ENCODE results near the gene TNIK. TPM values are rescaled to one million over a fixed set of nuclear protein-coding genes. Genes with fewer than 3 reads are reported as not detected.

Gene TNIK
- total and polyA plus RNA-seq, 2 experiments from 2014 or later = 7.4 to 13.8 TPM

DNA sequence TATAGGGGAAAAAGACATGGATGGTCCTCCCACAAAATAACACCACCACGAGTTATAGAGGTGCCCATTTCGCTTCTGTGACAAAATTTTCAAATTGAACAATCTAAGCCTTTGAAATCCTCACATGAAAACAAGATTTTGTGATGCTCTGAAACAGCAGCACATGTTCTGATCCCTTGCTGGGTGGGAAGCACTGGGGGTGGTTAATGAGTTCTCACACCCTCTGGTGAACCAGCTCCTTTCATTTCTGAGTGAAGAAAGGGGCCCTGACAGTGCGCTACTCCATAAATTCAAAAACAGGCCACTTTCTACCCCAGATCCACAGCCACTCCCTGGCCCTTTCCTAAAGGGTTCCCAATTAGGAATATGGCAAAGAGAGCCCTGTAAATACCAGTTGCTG lies 129.3 kb downstream of the TNIK start:
- no peaks in the 10 kb centered on the region for H4K20me1 ChIP-seq (ENCODE audit: insufficient read depth, poor library complexity, severe bottlenecking)
- no peaks in the 10 kb centered on the region for H3K4me1 ChIP-seq (ENCODE audit: insufficient read depth)
- 99% methylated on average over 3 of the region's 3 CpGs for WGBS (ENCODE audit: low lambda C conversion rate, missing lambda C conversion rate)
- no peaks in the 10 kb centered on the region for H3K9me2 ChIP-seq (replicated peaks; ENCODE audit: insufficient read depth)
- no peaks in the 10 kb centered on the region for H3K79me2 ChIP-seq
- DNase-seq (ENCODE audit: low spot score) = no peak
- H3K9me3 ChIP-seq (ENCODE audit: low read depth) = no peaks in the 10 kb centered on the region
- H2AFZ ChIP-seq = no peak overlapping the region
- no peak overlapping the region for H3K4me3 ChIP-seq
- no peak overlapping the region for H3K4me2 ChIP-seq
- H3K36me3 ChIP-seq (replicated peaks; ENCODE audit: insufficient read depth, low read depth) = no peaks in the 10 kb centered on the region
- TF ChIP-seq CTCF (IDR thresholded peaks at IDR 0.05; ENCODE audit: poor library complexity) (no peak), EZH2phosphoT487 (IDR thresholded peaks at IDR 0.05; ENCODE audit: low read depth, severe bottlenecking, unreplicated experiment) (no peak), EZH2 (IDR thresholded peaks at IDR 0.05; ENCODE audit: borderline replicate concordance) (no peak)
- H3K27ac ChIP-seq = no peak overlapping the region
- no peaks in the 10 kb centered on the region for H3K27me3 ChIP-seq

DNA sequence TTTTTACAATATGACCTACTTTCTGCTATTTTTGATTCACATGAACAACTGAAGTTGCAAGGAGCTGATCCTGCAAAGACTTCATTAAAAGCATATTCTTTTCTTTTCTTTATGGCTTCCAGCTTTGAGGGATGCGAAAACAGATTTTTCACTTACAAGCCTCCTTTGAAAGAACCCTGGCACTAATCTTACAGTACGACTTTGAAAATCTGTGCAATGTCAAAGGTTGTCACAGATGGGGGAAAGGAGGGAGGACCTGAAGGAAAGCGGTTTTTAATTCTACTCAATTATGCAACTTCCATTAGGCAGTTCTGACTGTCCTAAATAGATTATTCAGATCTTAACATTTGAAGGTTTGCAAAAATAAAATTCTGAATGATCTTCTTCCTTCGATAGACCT lies 130.5 kb downstream of the TNIK start:
- Histone ChIP-seq H3K9me2 (replicated peaks; ENCODE audit: insufficient read depth) (no peaks in the 10 kb centered on the region), H3K27ac (no peak overlapping the region), H3K9me3 (ENCODE audit: low read depth) (no peaks in the 10 kb centered on the region), H3K27me3 (no peaks in the 10 kb centered on the region), H3K79me2 (no peaks in the 10 kb centered on the region), H4K20me1 (ENCODE audit: insufficient read depth, poor library complexity, severe bottlenecking) (no peaks in the 10 kb centered on the region), H2AFZ (no peak overlapping the region), H3K4me3 (no peak overlapping the region), H3K4me2 (no peak overlapping the region), H3K36me3 (replicated peaks; ENCODE audit: insufficient read depth, low read depth) (no peaks in the 10 kb centered on the region), H3K4me1 (ENCODE audit: insufficient read depth) (no peaks in the 10 kb centered on the region)
- no peak for TF ChIP-seq EZH2phosphoT487 (IDR thresholded peaks at IDR 0.05; ENCODE audit: low read depth, severe bottlenecking, unreplicated experiment)
- TF ChIP-seq CTCF (IDR thresholded peaks at IDR 0.05; ENCODE audit: poor library complexity) = no peak
- no peak for TF ChIP-seq EZH2 (IDR thresholded peaks at IDR 0.05; ENCODE audit: borderline replicate concordance)
- 63% methylated on average over 4 of the region's 4 CpGs for WGBS (ENCODE audit: low lambda C conversion rate, missing lambda C conversion rate)
- DNase-seq (ENCODE audit: low spot score) = no peak

DNA sequence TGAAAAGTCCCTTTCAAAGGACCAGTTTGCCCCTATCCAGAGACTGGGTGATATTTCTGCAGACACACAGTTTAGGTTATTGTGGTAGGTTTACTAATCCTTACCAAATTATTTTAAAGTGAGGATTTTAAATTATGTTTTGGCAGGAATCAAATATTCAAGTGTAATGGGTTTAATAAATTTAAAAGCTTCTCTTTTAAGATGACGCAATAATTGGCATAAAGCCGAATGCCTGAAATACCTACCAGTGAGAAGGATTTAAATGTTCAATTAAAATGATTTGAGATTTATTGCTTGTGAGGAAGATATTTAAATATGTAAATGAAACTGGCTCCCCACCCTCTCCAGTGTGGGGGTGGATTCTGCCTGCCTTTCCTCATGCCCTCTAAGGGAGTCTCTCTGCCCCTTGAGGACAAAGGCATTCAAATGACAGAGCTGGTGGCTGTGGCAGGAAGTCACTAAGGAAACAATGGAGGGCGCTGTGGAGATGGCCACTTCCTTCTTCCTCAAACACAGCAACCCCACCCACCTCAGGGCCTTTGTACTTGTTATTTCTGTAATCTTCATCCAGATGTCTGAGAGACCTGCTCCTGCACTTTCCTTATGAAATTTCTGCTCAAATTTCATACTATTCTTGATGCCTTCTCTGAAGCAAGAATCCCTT lies 131.7 kb downstream of the TNIK start:
- 89% methylated on average over 3 of the region's 3 CpGs for WGBS (ENCODE audit: low lambda C conversion rate, missing lambda C conversion rate)

DNA sequence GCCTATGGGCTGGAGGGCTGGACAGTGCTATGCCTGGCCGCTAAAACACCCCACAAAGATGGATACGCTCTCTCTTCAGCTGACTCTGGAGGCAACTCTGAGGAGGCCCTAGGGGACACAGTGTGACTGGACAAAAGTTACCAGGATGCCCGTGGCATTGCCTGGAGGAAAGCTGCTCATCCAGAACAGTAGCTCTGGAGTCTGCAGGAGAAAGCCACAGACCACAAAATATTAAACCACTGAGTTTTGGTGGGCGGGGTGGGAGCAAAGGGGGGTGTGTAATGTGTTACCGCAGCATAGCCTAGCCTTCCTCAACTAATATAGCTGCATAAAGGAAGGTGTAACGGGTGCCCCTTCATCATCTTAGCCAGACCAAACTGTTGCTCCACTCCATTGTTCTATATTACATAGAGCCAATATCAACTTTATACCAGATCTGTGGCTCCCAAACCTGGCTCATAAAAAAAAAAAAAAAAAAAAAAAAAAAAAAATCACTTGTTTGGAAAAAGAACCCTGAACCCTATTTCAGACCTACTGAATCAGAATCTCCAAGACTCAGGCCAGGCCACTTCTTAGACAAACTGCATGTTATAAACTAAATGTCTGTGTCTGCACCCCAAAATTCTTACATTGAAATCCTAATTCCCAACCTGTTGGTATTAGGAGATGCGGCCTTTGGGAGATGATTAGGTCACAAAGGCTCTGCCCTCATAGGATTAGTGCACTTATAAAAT lies 132.6 kb downstream of the TNIK start:
- 97% methylated on average over 7 of the region's 7 CpGs for WGBS (ENCODE audit: low lambda C conversion rate, missing lambda C conversion rate)
- TF ChIP-seq EZH2 (IDR thresholded peaks at IDR 0.05; ENCODE audit: borderline replicate concordance) (no peak), CTCF (IDR thresholded peaks at IDR 0.05; ENCODE audit: poor library complexity) (no peak), EZH2phosphoT487 (IDR thresholded peaks at IDR 0.05; ENCODE audit: low read depth, severe bottlenecking, unreplicated experiment) (no peak)
- Histone ChIP-seq H3K4me2 (no peak overlapping the region), H3K36me3 (replicated peaks; ENCODE audit: insufficient read depth, low read depth) (no peaks in the 10 kb centered on the region), H3K27ac (no peak overlapping the region), H3K79me2 (no peaks in the 10 kb centered on the region), H3K9me2 (replicated peaks; ENCODE audit: insufficient read depth) (no peaks in the 10 kb centered on the region), H3K4me3 (no peak overlapping the region), H3K9me3 (ENCODE audit: low read depth) (no peaks in the 10 kb centered on the region), H2AFZ (no peak overlapping the region), H3K4me1 (ENCODE audit: insufficient read depth) (no peaks in the 10 kb centered on the region), H3K27me3 (no peaks in the 10 kb centered on the region), H4K20me1 (ENCODE audit: insufficient read depth, poor library complexity, severe bottlenecking) (no peaks in the 10 kb centered on the region)
- no peak for DNase-seq (ENCODE audit: low spot score)

More for the DNA sequence above, 131.7 kb downstream of the TNIK start:
- DNase-seq (ENCODE audit: low spot score) = no peak
- no peak overlapping the region for H2AFZ ChIP-seq
- H3K4me2 ChIP-seq = no peak overlapping the region
- no peaks in the 10 kb centered on the region for H3K79me2 ChIP-seq
- H3K36me3 ChIP-seq (replicated peaks; ENCODE audit: insufficient read depth, low read depth) = no peaks in the 10 kb centered on the region
- H3K9me3 ChIP-seq (ENCODE audit: low read depth) = no peaks in the 10 kb centered on the region
- H3K27ac ChIP-seq = no peak overlapping the region
- TF ChIP-seq EZH2 (IDR thresholded peaks at IDR 0.05; ENCODE audit: borderline replicate concordance) = no peak
- H4K20me1 ChIP-seq (ENCODE audit: insufficient read depth, poor library complexity, severe bottlenecking) = no peaks in the 10 kb centered on the region
- no peaks in the 10 kb centered on the region for H3K27me3 ChIP-seq
- H3K4me3 ChIP-seq = no peak overlapping the region
- H3K9me2 ChIP-seq (replicated peaks; ENCODE audit: insufficient read depth) = no peaks in the 10 kb centered on the region
- H3K4me1 ChIP-seq (ENCODE audit: insufficient read depth) = no peaks in the 10 kb centered on the region

All from hepatocyte (in vitro differentiated cells).